ENCODE results near the gene CLASP1. TPM values are rescaled to one million over a fixed set of nuclear protein-coding genes. Genes with fewer than 3 reads are reported as not detected.

CLASP1 gene
- total and polyA plus RNA-seq, 2 donors, result 25.4 to 109 TPM

DNA sequence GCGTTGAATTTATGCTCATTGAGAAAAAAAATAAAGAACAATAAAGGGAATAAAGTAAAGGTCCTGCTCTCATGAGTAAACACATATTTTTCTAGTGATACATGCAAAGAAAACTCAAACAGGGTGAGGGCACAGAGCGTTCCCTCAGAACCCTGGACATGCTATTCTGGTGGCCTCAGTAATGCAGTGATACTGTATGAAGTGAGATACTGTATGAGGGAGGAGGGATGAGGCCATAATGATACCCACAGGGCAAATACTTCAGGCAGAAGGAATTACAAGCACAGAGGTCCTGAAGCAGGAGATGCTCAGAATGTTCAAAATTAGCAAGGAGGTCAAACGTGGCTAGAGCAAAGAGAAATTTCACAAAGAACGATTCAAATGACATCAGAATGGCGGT lies 147.0 kb downstream of the CLASP1 start:
- H3K27ac ChIP-seq (ENCODE audit: low read depth), result no peak overlapping the region
- H3K36me3 ChIP-seq (ENCODE audit: insufficient read depth), result no peaks in the 10 kb centered on the region
- no peak for DNase-seq (ENCODE audit: extremely low spot score)
- no peaks in the 10 kb centered on the region for H3K4me1 ChIP-seq (ENCODE audit: insufficient read depth)
- H3K4me3 ChIP-seq (ENCODE audit: low read depth, low read length), result no peak overlapping the region
- 84% methylated on average over 5 of the region's 5 CpGs for WGBS

DNA sequence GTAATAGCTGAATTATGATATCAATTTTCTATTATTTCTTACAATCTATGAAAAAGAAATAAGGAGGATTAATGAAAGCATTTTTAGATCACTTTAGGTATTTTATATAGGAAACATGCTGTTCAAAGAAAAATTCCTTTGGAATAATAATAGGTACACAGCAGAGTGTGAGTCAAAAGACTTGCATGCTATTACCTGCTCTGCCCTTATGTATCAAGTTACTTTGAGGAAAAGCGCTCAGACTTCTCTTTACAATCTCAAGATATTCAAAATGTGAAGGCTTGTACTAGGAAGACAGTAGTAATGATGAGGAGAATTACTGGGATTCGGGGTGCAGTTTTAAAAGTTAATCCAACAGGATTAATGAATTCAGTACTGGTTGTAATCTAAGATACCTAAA lies 147.7 kb downstream of the CLASP1 start:
- 88% methylated on average over 2 of the region's 2 CpGs for WGBS
- no peaks in the 10 kb centered on the region for H3K36me3 ChIP-seq (ENCODE audit: insufficient read depth)
- no peak for DNase-seq (ENCODE audit: extremely low spot score)
- no peak overlapping the region for H3K27ac ChIP-seq (ENCODE audit: low read depth)
- no peaks in the 10 kb centered on the region for H3K4me1 ChIP-seq (ENCODE audit: insufficient read depth)
- no peak overlapping the region for H3K4me3 ChIP-seq (ENCODE audit: low read depth, low read length)

DNA sequence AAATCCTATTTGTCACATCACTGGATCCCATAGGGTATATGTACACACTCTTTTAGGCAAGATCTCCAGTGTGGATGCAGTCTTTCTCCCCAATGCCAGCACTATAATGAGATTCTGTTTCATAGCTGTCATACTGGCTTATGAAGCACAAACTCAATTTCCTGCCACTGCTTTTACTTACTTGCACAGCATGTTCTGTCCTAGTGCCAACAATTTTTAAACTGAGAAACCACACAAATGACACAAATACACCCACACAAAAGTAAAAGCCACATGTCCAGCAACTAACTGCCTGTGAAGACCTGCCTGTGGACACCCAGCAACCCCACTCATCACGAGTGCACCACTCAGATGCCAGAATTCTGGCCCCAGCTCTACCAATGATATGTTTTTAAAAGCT lies 148.2 kb downstream of the CLASP1 start:
- no peaks in the 10 kb centered on the region for H3K36me3 ChIP-seq (ENCODE audit: insufficient read depth)
- WGBS, result 77% methylated on average over 1 of the region's 1 CpG
- DNase-seq (ENCODE audit: extremely low spot score), result no peak
- no peaks in the 10 kb centered on the region for H3K4me1 ChIP-seq (ENCODE audit: insufficient read depth)
- no peak overlapping the region for H3K27ac ChIP-seq (ENCODE audit: low read depth)
- H3K4me3 ChIP-seq (ENCODE audit: low read depth, low read length), result no peak overlapping the region

DNA sequence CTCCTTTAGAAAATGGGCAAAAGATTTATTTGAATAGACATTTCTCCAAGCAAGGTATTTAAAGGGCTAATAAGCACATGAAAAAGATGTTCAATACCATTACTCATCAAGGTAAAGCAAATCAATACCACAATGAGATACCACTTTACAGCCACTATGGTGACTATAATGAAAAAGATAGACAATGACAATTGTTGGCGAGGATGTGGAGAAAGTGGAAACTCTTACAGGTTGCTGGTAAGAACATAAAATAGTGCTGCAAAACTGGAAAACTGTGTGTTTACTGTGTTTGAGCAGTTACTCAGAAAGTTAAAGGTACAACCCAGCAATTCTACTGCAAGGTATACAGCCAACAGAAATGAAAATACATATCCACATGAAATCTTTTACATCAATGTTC lies 150.5 kb downstream of the CLASP1 start:
- no peaks in the 10 kb centered on the region for H3K4me1 ChIP-seq (ENCODE audit: insufficient read depth)
- H3K36me3 ChIP-seq (ENCODE audit: insufficient read depth), result no peaks in the 10 kb centered on the region
- no peak overlapping the region for H3K27ac ChIP-seq (ENCODE audit: low read depth)
- DNase-seq (ENCODE audit: extremely low spot score), result no peak
- H3K4me3 ChIP-seq (ENCODE audit: low read depth, low read length), result no peak overlapping the region
- WGBS, result 100% methylated on average over 1 of the region's 1 CpG

DNA sequence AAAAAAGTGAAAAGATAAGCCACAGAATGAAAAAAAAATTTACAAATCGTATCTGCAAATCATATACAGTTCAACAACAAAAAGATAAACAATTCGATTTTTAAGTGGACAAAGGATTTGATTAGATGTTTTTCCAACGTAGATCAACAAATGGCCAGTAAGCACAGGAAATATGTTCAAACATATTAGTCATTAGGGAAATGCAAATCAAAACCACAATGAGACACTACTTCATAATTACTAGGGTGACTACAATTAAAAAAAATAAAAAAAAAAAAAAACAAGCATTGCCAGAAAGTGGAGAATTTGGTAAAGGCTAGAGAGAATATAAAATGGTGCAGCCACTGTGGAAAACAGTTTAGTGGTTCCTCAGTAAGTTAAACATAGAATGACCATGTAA lies 156.9 kb downstream of the CLASP1 start:
- DNase-seq (ENCODE audit: extremely low spot score), result no peak
- no peak overlapping the region for H3K4me3 ChIP-seq (ENCODE audit: low read depth, low read length)
- no peak overlapping the region for H3K27ac ChIP-seq (ENCODE audit: low read depth)
- WGBS, result 90% methylated on average over 3 of the region's 3 CpGs
- H3K36me3 ChIP-seq (ENCODE audit: insufficient read depth), result peaks cover 1% of the 10 kb centered on the region
- no peaks in the 10 kb centered on the region for H3K4me1 ChIP-seq (ENCODE audit: insufficient read depth)

DNA sequence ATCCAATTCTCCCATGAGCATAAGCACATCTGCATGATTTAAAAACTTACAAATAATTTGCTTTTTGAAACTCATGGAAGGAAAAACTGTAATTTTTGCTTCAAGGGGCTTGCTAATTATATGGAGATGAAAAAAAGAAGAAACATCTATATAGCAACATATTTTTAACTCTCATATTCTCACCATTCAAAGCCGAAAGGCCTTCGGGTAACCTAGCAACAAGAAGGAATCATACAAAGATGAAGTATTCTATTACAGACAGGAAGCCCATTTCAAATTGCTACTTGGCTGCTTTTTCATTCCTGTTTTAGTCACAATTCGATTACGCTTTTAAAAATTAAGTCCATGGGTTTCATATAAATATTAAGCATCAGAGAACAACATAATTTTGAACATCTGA lies 157.7 kb downstream of the CLASP1 start:
- no peak overlapping the region for H3K27ac ChIP-seq (ENCODE audit: low read depth)
- 80% methylated on average over 4 of the region's 4 CpGs for WGBS
- no peak for DNase-seq (ENCODE audit: extremely low spot score)
- H3K36me3 ChIP-seq (ENCODE audit: insufficient read depth), result peaks cover 2% of the 10 kb centered on the region
- no peak overlapping the region for H3K4me3 ChIP-seq (ENCODE audit: low read depth, low read length)
- H3K4me1 ChIP-seq (ENCODE audit: insufficient read depth), result no peaks in the 10 kb centered on the region

DNA sequence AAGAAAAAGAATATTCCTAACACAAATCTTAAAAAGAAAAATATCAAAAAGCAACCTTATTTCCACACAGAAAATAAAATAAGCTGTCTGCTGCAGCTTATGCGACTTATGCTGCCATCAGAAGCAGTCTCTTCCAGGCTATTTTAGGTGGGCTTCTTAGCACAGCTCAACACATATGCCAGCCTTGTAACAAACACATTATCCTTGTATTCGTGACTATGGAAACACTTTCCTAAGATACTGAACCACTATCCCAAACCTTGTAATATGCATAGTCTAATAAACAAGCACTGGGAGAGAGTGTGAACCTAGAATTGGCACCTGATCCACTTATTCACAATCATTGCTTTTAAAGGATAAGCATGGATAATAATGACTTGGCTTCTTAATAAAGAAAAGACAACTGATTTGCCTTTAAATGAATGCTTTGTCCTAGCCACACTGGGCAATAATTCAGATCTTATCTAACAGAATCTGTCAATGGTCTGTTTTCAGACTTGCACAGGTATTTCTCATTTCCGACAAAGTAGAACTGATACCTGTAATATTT lies 158.6 kb downstream of the CLASP1 start:
- Histone ChIP-seq H3K36me3 (ENCODE audit: insufficient read depth) (peaks cover 2% of the 10 kb centered on the region), H3K27ac (ENCODE audit: low read depth) (no peak overlapping the region), H3K4me1 (ENCODE audit: insufficient read depth) (no peaks in the 10 kb centered on the region), H3K4me3 (ENCODE audit: low read depth, low read length) (no peak overlapping the region)
- 84% methylated on average over 3 of the region's 3 CpGs for WGBS
- no peak for DNase-seq (ENCODE audit: extremely low spot score)

DNA sequence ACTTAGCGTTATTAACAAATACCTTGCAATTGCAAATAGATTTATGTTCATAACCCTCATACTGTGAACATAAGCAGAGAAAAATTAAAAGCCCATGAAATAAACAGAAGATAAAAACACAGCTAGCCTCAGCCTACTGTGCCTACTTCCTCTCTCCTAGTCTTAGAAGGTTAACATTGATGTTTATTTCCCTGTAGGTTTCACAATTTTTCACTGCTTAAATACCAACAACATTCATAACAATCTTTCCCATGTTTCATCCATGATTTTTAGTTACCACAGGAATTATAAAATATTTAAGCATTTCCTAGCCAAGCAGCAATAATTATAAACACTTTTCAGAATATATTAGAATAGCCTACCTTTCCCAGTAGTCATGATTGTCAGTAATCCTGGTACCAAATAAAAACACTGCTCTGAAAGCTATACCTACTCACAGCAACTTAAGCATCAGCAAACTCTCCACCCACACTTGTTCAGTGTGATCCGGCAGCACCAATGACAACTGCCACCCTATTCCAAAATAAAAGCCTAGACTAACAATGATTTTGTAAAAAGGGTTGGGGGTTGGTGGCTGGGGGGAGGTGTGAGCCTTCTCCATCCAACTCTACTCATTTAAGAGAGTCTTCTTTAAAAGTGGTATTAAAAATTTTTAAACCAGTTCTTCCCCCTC lies 159.2 kb downstream of the CLASP1 start:
- WGBS, result 53% methylated on average over 2 of the region's 2 CpGs
- no peaks in the 10 kb centered on the region for H3K4me1 ChIP-seq (ENCODE audit: insufficient read depth)
- H3K27ac ChIP-seq (ENCODE audit: low read depth), result no peak overlapping the region
- H3K4me3 ChIP-seq (ENCODE audit: low read depth, low read length), result no peak overlapping the region
- DNase-seq (ENCODE audit: extremely low spot score), result no peak
- H3K36me3 ChIP-seq (ENCODE audit: insufficient read depth), result peaks cover 2% of the 10 kb centered on the region

DNA sequence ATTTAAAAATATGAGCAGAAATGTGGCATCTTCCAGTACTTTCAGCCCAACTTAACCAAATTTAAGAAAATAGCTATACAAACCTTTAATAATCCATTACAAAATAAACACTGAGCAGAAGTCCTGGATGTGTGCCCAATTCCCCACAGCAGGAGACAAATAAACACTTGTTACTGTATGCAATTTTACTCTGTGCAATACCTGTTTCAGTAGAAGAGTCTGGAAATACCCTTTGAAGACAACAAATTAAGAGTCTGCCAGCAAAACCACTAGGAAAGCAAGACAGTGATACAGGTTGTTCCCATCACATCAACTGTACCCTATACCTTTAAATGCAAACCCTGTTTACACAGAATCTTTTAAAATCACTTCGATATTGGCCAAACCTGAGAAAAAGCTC lies 160.0 kb downstream of the CLASP1 start:
- Histone ChIP-seq H3K27ac (ENCODE audit: low read depth) (no peak overlapping the region), H3K4me3 (ENCODE audit: low read depth, low read length) (no peak overlapping the region), H3K4me1 (ENCODE audit: insufficient read depth) (no peaks in the 10 kb centered on the region), H3K36me3 (ENCODE audit: insufficient read depth) (peaks cover 2% of the 10 kb centered on the region)
- DNase-seq (ENCODE audit: extremely low spot score), result no peak
- WGBS, result 65% methylated on average over 1 of the region's 1 CpG

DNA sequence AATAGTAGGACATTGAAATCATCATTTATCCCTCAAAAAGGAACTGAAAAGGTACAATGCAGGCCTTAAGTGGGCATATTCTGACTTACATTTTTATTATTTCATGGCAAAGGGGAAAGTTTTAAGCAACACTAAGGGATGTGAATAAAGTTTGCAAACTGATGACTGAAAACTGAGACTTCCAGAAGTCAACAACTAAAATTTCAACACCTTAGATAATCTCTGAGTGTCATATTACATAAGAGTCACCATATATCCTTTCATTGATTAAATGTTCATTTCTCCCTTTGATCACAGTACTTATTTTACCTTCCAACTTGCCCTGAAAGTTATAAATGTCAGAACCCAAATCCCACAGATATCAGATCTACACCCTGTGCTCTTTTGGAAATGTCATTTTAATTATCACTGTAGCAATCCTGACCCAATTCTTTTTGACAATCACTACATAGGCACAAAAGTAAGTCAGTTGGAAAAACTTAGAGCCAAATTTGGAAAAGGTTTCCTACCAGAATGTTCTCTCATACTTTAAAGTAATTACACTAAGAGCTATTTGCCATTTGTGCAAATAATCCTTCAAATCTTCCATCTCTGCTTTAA lies 163.0 kb downstream of the CLASP1 start:
- H3K4me1 ChIP-seq (ENCODE audit: insufficient read depth), result no peaks in the 10 kb centered on the region

DNA sequence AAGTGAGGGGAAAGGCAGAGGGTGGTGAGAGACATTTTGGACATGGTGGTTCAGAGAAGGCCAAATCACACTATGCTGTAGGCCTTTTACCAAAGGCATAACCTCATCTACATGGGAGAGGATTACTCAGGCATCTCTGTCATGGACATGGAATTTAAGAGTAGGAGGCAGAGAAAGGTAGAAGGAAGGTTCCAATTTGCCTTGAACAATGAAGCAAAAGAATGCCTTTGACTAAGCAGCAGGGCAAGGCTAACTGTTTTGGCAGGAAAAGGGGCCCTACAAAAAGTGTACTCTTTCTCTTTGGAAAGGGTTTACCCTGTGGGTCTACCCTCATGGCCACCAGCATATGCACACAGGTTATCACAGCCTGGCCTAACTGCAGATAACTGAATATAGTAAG lies 164.2 kb downstream of the CLASP1 start:
- DNase-seq (ENCODE audit: extremely low spot score), result no peak
- Histone ChIP-seq H3K4me1 (ENCODE audit: insufficient read depth) (no peaks in the 10 kb centered on the region), H3K27ac (ENCODE audit: low read depth) (no peak overlapping the region)

More for the DNA sequence above, 163.0 kb downstream of the CLASP1 start:
- Histone ChIP-seq H3K4me3 (ENCODE audit: low read depth, low read length) (no peak overlapping the region), H3K27ac (ENCODE audit: low read depth) (no peak overlapping the region), H3K36me3 (ENCODE audit: insufficient read depth) (peaks cover 2% of the 10 kb centered on the region)
- DNase-seq (ENCODE audit: extremely low spot score), result no peak

DNA sequence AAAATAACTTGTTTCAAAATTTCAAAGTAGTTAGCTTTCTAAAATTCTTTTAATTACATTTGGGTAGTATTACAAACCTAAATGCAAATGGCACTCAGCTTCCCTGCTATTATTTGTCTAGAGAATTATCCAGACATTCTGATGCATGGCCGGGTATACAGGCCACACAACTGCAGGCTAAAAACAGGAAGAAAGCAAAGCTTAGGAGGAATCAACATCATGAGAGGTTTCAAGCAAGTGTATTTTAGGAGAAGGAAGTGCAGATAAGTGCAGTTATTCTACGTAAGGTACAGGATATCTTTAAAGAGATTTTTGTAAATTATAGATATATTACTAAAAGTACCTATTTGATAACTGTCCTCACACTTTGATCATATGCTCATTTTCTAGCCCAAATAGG lies 165.4 kb downstream of the CLASP1 start:
- Histone ChIP-seq H3K4me3 (ENCODE audit: low read depth, low read length) (no peak overlapping the region), H3K27ac (ENCODE audit: low read depth) (no peak overlapping the region), H3K4me1 (ENCODE audit: insufficient read depth) (no peaks in the 10 kb centered on the region), H3K36me3 (ENCODE audit: insufficient read depth) (peaks cover 2% of the 10 kb centered on the region)
- no peak for DNase-seq (ENCODE audit: extremely low spot score)
- 90% methylated on average over 2 of the region's 2 CpGs for WGBS

More for the DNA sequence above, 164.2 kb downstream of the CLASP1 start:
- Histone ChIP-seq H3K36me3 (ENCODE audit: insufficient read depth) (peaks cover 2% of the 10 kb centered on the region), H3K4me3 (ENCODE audit: low read depth, low read length) (no peak overlapping the region)

DNA sequence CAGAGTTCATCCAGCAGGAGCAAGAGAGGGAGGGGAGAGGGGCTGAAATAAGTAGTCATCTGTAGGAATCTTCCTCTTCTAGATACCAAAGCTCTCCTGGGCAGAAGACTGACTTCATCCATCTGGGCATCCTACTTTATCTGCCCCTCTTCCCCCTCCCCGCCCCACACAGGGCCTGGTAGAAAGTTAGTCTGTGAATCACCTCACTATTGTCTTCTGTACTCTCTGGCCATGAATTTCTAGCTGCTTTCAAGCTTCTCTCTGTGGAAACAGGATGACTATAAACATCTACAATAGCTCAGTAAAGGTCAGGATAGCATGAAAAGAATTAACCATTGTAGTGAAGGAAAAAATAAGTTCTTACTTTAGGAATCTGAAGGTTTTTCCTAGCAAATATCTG lies 166.2 kb downstream of the CLASP1 start:
- Histone ChIP-seq H3K4me3 (ENCODE audit: low read depth, low read length) (no peak overlapping the region), H3K36me3 (ENCODE audit: insufficient read depth) (peaks cover 2% of the 10 kb centered on the region), H3K27ac (ENCODE audit: low read depth) (no peak overlapping the region), H3K4me1 (ENCODE audit: insufficient read depth) (no peaks in the 10 kb centered on the region)
- WGBS, result 92% methylated on average over 1 of the region's 1 CpG
- DNase-seq (ENCODE audit: extremely low spot score), result no peak

DNA sequence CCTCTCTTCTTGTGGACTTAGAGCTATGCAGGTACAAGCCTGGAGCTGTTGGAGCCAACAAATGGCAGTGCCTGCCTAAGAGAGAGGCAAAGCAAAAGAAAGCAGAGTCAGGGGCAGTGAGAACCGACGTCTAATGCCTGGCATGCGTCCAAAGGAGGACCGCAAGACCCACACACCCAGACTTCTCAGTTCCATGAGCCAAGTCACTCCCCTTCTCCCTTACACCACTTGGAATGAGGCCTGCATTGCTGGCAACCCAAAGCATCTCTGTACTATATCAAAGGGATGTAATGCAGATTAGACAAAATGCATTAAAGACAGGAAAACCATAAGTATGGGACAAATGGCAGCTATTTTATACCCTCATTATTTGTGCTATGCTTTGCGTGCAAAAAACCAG lies 168.4 kb downstream of the CLASP1 start:
- WGBS, result 13% methylated on average over 5 of the region's 5 CpGs

More for the DNA sequence above, 168.4 kb downstream of the CLASP1 start:
- Histone ChIP-seq H3K27ac (ENCODE audit: low read depth) (no peak overlapping the region), H3K4me1 (ENCODE audit: insufficient read depth) (peaks cover 3% of the 10 kb centered on the region), H3K4me3 (ENCODE audit: low read depth, low read length) (no peak overlapping the region), H3K36me3 (ENCODE audit: insufficient read depth) (no peaks in the 10 kb centered on the region)
- DNase-seq (ENCODE audit: extremely low spot score), result peak; percentile 41
